ENCODE measurements around the gene MBD3.
"Not testable (repeated sequence)": the region's sequence is repeated elsewhere in the genome, so short reads cannot be mapped to it uniquely, and the experiment has no call there.

The MBD3 gene

GRCh38 chr19:1538978-1539377 lies 53.7 kb downstream of the MBD3 start:
- no peak for DNase-seq (ENCODE audit: low read depth)

GRCh38 chr19:1535699-1536098 lies 57.0 kb downstream of the MBD3 start:
- not testable (repeated sequence) for DNase-seq (ENCODE audit: low read depth)

GRCh38 chr19:1534972-1535371 lies 57.7 kb downstream of the MBD3 start:
- no peak for DNase-seq (ENCODE audit: low read depth)

GRCh38 chr19:1533510-1534150 lies 59.0 kb downstream of the MBD3 start:
- no peak for DNase-seq (ENCODE audit: low read depth)

GRCh38 chr19:1532003-1532402 lies 60.7 kb downstream of the MBD3 start:
- DNase-seq (ENCODE audit: low read depth), result no peak

- no peak for DNase-seq (ENCODE audit: low read depth)
These were observed 61.1 kb downstream of the MBD3 start for GRCh38 chr19:1531587-1531986.

GRCh38 chr19:1530856-1531255 lies 61.8 kb downstream of the MBD3 start:
- DNase-seq (ENCODE audit: low read depth), result not testable (repeated sequence)

- no peak for DNase-seq (ENCODE audit: low read depth)
These were observed 63.2 kb downstream of the MBD3 start for GRCh38 chr19:1529430-1529816.

GRCh38 chr19:1528596-1529429 lies 63.9 kb downstream of the MBD3 start:
- DNase-seq (ENCODE audit: low read depth), result no peak

GRCh38 chr19:1527650-1528309 lies 64.9 kb downstream of the MBD3 start:
- DNase-seq (ENCODE audit: low read depth), result no peak

- no peak for DNase-seq (ENCODE audit: low read depth)
These were observed 65.6 kb downstream of the MBD3 start for GRCh38 chr19:1526979-1527649.

- DNase-seq (ENCODE audit: low read depth), result no peak
These were observed 66.4 kb downstream of the MBD3 start for GRCh38 chr19:1526066-1526778.

- DNase-seq (ENCODE audit: low read depth), result no peak
These were observed 67.3 kb downstream of the MBD3 start for GRCh38 chr19:1525343-1525742.

GRCh38 chr19:1524972-1525325 lies 67.7 kb downstream of the MBD3 start:
- DNase-seq (ENCODE audit: low read depth), result no peak

GRCh38 chr19:1524287-1524971 lies 68.2 kb downstream of the MBD3 start:
- no peak for DNase-seq (ENCODE audit: low read depth)

Measured in iris pigment epithelial cell (primary cell).